ENCODE data around the gene NUDC. TPM values are rescaled to one million over a fixed set of nuclear protein-coding genes. Genes with fewer than 3 reads are reported as not detected.

NUDC gene
- total RNA-seq, 1 experiment from 2014 or later = 118 TPM

DNA sequence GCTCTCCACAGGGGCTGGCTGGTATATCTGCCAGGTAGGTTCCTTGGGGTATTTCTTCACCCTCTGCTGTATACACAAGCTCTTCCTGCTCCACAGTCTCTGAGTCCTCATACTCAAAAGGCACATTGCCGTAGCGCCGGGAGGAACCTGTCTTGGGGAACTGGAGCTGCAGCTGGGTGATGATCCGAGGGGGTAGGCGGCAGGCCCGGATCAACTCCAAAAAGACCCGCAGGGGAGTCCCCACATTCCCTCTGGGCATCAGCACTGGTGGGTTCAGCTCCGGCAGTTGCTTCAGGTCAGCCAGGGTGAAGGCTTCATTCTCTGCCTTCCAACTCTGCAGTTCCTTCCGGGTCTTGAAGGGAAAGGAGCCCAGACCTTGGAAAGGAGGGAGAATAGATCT, 24.2 kb upstream of the NUDC start:
- Histone ChIP-seq H2AK5ac (ENCODE audit: insufficient read length, low read length) (no peak overlapping the region), H4K8ac (replicated peaks; ENCODE audit: insufficient read length, low read depth, low read length) (no peak overlapping the region), H3K56ac (ENCODE audit: insufficient read length, low read depth, low read length) (no peak overlapping the region), H3K79me2 (ENCODE audit: insufficient read depth, low read length) (peaks cover 8% of the 10 kb centered on the region; the same call in 1 of the 2 replicates), H3K18ac (ENCODE audit: insufficient read length, low read depth, low read length) (no peak overlapping the region), H3K27ac (ENCODE audit: insufficient read length, low read depth, low read length) (no peak overlapping the region), H3K4me1 (ENCODE audit: insufficient read depth, low read length) (peaks cover 5% of the 10 kb centered on the region; the same call in 1 of the 2 replicates), H3K14ac (ENCODE audit: insufficient read depth, low read length) (no peak overlapping the region), H3T11ph (ENCODE audit: low read length) (no peak overlapping the region), H2BK5ac (ENCODE audit: insufficient read length, low read length) (no peak overlapping the region), H3K9ac (ENCODE audit: extremely low read depth, insufficient read length, low read length) (no peak overlapping the region), H2BK15ac (ENCODE audit: low read depth, low read length) (no peak overlapping the region), H3K27me3 (ENCODE audit: insufficient read depth, low read length) (no peaks in the 10 kb centered on the region), H4K91ac (ENCODE audit: insufficient read length, low read depth, low read length) (no peak overlapping the region), H4K5ac (ENCODE audit: insufficient read length, low read depth, low read length) (no peak overlapping the region), H2BK120ac (ENCODE audit: low read depth, low read length, poor library complexity, severe bottlenecking) (no peak overlapping the region), H2AFZ (ENCODE audit: low read length) (no peak overlapping the region), H2BK20ac (ENCODE audit: low read depth, low read length, poor library complexity, severe bottlenecking) (no peak overlapping the region), H3K23me2 (ENCODE audit: insufficient read length, low read depth, low read length, poor library complexity, severe bottlenecking) (peaks cover 12% of the 10 kb centered on the region), H3K79me1 (ENCODE audit: insufficient read depth, low read depth, low read length, poor library complexity, severe bottlenecking) (peaks cover 5% of the 10 kb centered on the region), H3K23ac (ENCODE audit: insufficient read length, low read depth, low read length) (no peak overlapping the region), H3K9me3 (ENCODE audit: control insufficient read depth, low read depth, low read length) (no peaks in the 10 kb centered on the region), H3K4me2 (ENCODE audit: insufficient read depth, insufficient read length, low read length) (no peak overlapping the region), H3K4ac (ENCODE audit: low read depth, low read length) (no peak overlapping the region), H2BK12ac (ENCODE audit: insufficient read length, low read depth, low read length) (no peak overlapping the region), H4K20me1 (ENCODE audit: control insufficient read depth, insufficient read depth, insufficient read length) (no peaks in the 10 kb centered on the region)
- DNase-seq = no peak
- Mint-ChIP-seq H3K27ac (no peak overlapping the region), H3K27me3 (ENCODE audit: low read depth) (no peaks in the 10 kb centered on the region), H3K4me1 (peaks cover 10 to 13% of the 10 kb centered on the region in 2 experiments), H3K9me3 (no peaks in the 10 kb centered on the region; a peak in 1 of 5 replicates), H3K4me3 (peak overlapping the region in 1 of 2 experiments; percentile 17; a peak in 2 of 5 replicates), H3K36me3 (ENCODE audit: insufficient read depth in 1 of 3, low read depth in 3 of 3) (peaks cover 17 to 46% (median 41%) of the 10 kb centered on the region in 3 experiments; a peak in 6 of 7 replicates)
- TF ChIP-seq CTCF (conservative IDR thresholded peaks at IDR 0.05) = no peak
- WGBS (ENCODE audit: extremely low coverage, insufficient read length, low lambda C conversion rate) = no CpG with 5 or more reads among the region's 9 CpGs
